ENCODE measurements around the gene GPC5. TPM values are rescaled to one million over a fixed set of nuclear protein-coding genes. Genes with fewer than 3 reads are reported as not detected.

GPC5 gene
- total and polyA plus RNA-seq, 11 donors, result 0.14 to 2.9 (median 0.84) TPM; not detected in 1

DNA sequence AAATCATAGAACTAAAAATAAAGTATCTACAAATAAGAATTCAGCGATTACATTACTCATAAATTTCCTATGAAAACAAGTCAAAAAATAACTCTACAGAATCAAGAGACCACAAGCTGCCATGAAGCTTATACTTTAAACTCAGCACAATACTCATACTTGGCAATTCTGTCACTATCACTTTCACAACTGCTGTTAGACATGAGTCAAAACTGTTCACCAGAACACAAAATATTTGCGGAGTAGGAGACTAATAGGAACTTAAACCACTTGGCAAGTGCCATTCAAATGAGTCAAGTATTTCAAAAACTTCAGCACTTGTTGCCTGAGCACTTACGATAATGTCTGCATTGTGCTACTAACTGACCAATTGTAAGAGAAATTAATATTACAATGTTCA is 1440.4 kb downstream of the GPC5 start:
- TF ChIP-seq POLR2A (IDR thresholded peaks at IDR 0.05) (no peak), CTCF (IDR thresholded peaks at IDR 0.05) (no peak)

GRCh38 chr13:92842145-92842544 is 1443.7 kb downstream of the GPC5 start:
- no peak for DNase-seq
- peak in 1 of 4 donors; percentile 60 for ATAC-seq
- Histone ChIP-seq H3K9me3 (peaks cover 0 to 23% (median 6%) of the 10 kb centered on the region in 12 donors), H3K4me3 (no peak overlapping the region), H3K27ac (no peak overlapping the region), H3K36me3 (no peaks in the 10 kb centered on the region), H3K4me1 (no peaks in the 10 kb centered on the region), H3K27me3 (no peaks in the 10 kb centered on the region)
- TF ChIP-seq CTCF (IDR thresholded peaks at IDR 0.05) (no peak), POLR2A (IDR thresholded peaks at IDR 0.05) (no peak)
- WGBS, 4 donors, result 53 to 68% (median 64%) methylated on average over 2 of the region's 2 CpGs
- intact Hi-C loops (cut with DNase I), result no loop called here

More for the DNA sequence above, 1440.4 kb downstream of the GPC5 start:
- peaks cover 0 to 23% (median 6%) of the 10 kb centered on the region in 12 donors for H3K9me3 ChIP-seq
- intact Hi-C loops (cut with DNase I), result no loop called here
- H3K36me3 ChIP-seq, result no peaks in the 10 kb centered on the region
- DNase-seq (no peak), ATAC-seq (no peak)
- no peak overlapping the region for H3K4me3 ChIP-seq
- WGBS, 4 donors, result 80 to 83% (median 81%) methylated on average over 3 of the region's 3 CpGs
- H3K27ac ChIP-seq, result no peak overlapping the region
- H3K27me3 ChIP-seq, result no peaks in the 10 kb centered on the region
- no peaks in the 10 kb centered on the region for H3K4me1 ChIP-seq

GRCh38 chr13:92843549-92843948 is 1445.1 kb downstream of the GPC5 start:
- H3K4me3 ChIP-seq, result no peak overlapping the region
- no peaks in the 10 kb centered on the region for H3K27me3 ChIP-seq
- TF ChIP-seq CTCF (IDR thresholded peaks at IDR 0.05) (no peak), POLR2A (IDR thresholded peaks at IDR 0.05) (no peak)
- no peak overlapping the region for H3K27ac ChIP-seq
- H3K9me3 ChIP-seq, result peaks cover 0 to 23% (median 6%) of the 10 kb centered on the region in 12 donors
- H3K36me3 ChIP-seq, result no peaks in the 10 kb centered on the region
- H3K4me1 ChIP-seq, result no peaks in the 10 kb centered on the region
- ATAC-seq (no peak), DNase-seq (no peak)
- intact Hi-C loops (cut with DNase I), result no loop called here
- WGBS, 4 donors, result 42 to 59% (median 51%) methylated on average over 4 of the region's 4 CpGs

DNA sequence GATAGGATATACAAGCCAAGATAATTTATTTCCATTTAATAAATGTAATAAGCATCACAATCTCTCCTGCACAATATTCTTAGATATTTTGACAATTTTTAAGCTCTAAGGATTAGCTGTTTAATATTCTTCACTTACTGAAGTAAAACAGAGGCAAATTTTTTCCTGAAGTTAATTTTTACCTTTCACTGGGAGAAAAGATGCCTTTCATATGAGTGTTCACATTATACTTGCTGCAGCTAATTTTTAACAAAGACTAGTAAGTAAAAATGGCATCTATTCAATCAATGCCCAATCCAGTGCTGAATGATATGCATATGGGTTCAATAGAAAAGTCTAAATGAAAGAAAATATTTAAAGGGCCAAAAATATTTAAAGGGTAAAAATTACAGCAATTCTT is 1451.0 kb downstream of the GPC5 start:
- Histone ChIP-seq H3K4me3 (no peak overlapping the region), H3K27ac (no peak overlapping the region), H3K36me3 (no peaks in the 10 kb centered on the region), H3K27me3 (no peaks in the 10 kb centered on the region), H3K4me1 (no peaks in the 10 kb centered on the region), H3K9me3 (no peaks in the 10 kb centered on the region)
- ATAC-seq (no peak), DNase-seq (no peak)
- intact Hi-C loops (cut with DNase I), result no loop called here
- no peak for TF ChIP-seq CTCF (IDR thresholded peaks at IDR 0.05)
- TF ChIP-seq POLR2A (IDR thresholded peaks at IDR 0.05), result no peak
